H7 (cell line): Measurements from ENCODE around the gene VAV1. TPM values are rescaled to one million over a fixed set of nuclear protein-coding genes. Genes with fewer than 3 reads are reported as not detected.
"Not testable (repeated sequence)": the region's sequence is repeated elsewhere in the genome, so short reads cannot be mapped to it uniquely, and the experiment has no call there.

Experiments used
- DNase-seq: peaks from one replicate; pipeline ENCODE4 v3.0.0; 2012
- H3K27me3 ChIP-seq: 2 replicates; pipeline ENCODE4 v1.6.0; 2011; ENCODE audit warnings: mild to moderate bottlenecking, low read length; ENCODE audit not compliant: control insufficient read depth, insufficient read depth
- H3K36me3 ChIP-seq: replicated peaks from 2 replicates; pipeline ENCODE4 v1.5.1; 2011; ENCODE audit warnings: low read length; ENCODE audit not compliant: control insufficient read depth, insufficient read depth
- H3K4me3 ChIP-seq: 2 replicates; pipeline ENCODE4 v1.5.1; 2011; ENCODE audit warnings: low read depth, mild to moderate bottlenecking, control low read depth, low read length, moderate library complexity; ENCODE audit not compliant: insufficient read depth
- total RNA-seq: library from RNA; depleted of rRNA; stranded (reverse); fragments of >200 nt; shearing (Covaris generic); gene quantifications from 2 replicates; pipeline ENCODE4 v1.2.3, GENCODE V29; 2014

The VAV1 gene
- total RNA-seq, 1 experiment from 2014 or later, result 9.5 TPM

- H3K4me3 ChIP-seq, DNase-seq, H3K36me3 ChIP-seq, H3K27me3 ChIP-seq: not testable (repeated sequence)
Observed at GRCh38 chr19:6762253-6762797, 10.2 kb upstream of the VAV1 start.

GRCh38 chr19:6765738-6766356, 6.7 kb upstream of the VAV1 start:
- Histone ChIP-seq H3K4me3 (peak overlapping the region; percentile 88; the same call in 1 of the 2 replicates), H3K27me3 (no peaks in the 10 kb centered on the region), H3K36me3 (peaks cover 1% of the 10 kb centered on the region; the same call in 1 of the 2 replicates)
- peak; percentile 87 for DNase-seq

- DNase-seq, result peak; percentile 24
- Histone ChIP-seq H3K27me3 (no peaks in the 10 kb centered on the region), H3K4me3 (peak overlapping the region; percentile 88), H3K36me3 (peaks cover 1% of the 10 kb centered on the region; the same call in 1 of the 2 replicates)
Observed at GRCh38 chr19:6766357-6767080, 6.0 kb upstream of the VAV1 start.

- Histone ChIP-seq H3K27me3 (no peaks in the 10 kb centered on the region), H3K36me3 (peaks cover 1% of the 10 kb centered on the region; the same call in 1 of the 2 replicates), H3K4me3 (peak overlapping the region; percentile 88)
- DNase-seq, result no peak
Observed at GRCh38 chr19:6767081-6767356, 5.5 kb upstream of the VAV1 start.

GRCh38 chr19:6767357-6768235, 4.9 kb upstream of the VAV1 start, which contains the start of gene SH2D3A:
Gene SH2D3A (minus strand): TSS chr19:6767435. CDS start chr19:6763748, 3,687 bp downstream.
- DNase-seq, result peak; percentile 98

GRCh38 chr19:6768236-6768785, 4.2 kb upstream of the VAV1 start:
- DNase-seq, result no peak
- peak overlapping the region; percentile 52 for H3K4me3 ChIP-seq
- peaks cover 1% of the 10 kb centered on the region; the same call in 1 of the 2 replicates for H3K36me3 ChIP-seq
- H3K27me3 ChIP-seq, result no peaks in the 10 kb centered on the region

More at GRCh38 chr19:6767357-6768235, 4.9 kb upstream of the VAV1 start, which contains the start of gene SH2D3A:
- H3K4me3 ChIP-seq, result peak within 1 kb of the TSS; percentile 88
- H3K36me3 ChIP-seq, result peaks cover 1% of the 10 kb centered on the region; the same call in 1 of the 2 replicates
- no peaks in the 10 kb centered on the region for H3K27me3 ChIP-seq

GRCh38 chr19:6769006-6769619, 3.4 kb upstream of the VAV1 start:
- H3K4me3 ChIP-seq, result no peak overlapping the region
- DNase-seq, result peak; percentile 79
- H3K27me3 ChIP-seq, result no peaks in the 10 kb centered on the region
- H3K36me3 ChIP-seq, result peaks cover 1% of the 10 kb centered on the region; the same call in 1 of the 2 replicates

- DNase-seq, H3K27me3 ChIP-seq, H3K4me3 ChIP-seq, H3K36me3 ChIP-seq: not testable (repeated sequence)
Observed at GRCh38 chr19:6771648-6772027, 870 bp upstream of the VAV1 start.

- Histone ChIP-seq H3K4me3 (no peak overlapping the region), H3K36me3 (no peaks in the 10 kb centered on the region), H3K27me3 (no peaks in the 10 kb centered on the region)
- DNase-seq, result no peak
Observed at GRCh38 chr19:6772866-6773322, 386 bp downstream of the VAV1 start.

GRCh38 chr19:6773323-6773931, 919 bp downstream of the VAV1 start:
- Histone ChIP-seq H3K27me3 (no peaks in the 10 kb centered on the region), H3K4me3 (no peak overlapping the region), H3K36me3 (no peaks in the 10 kb centered on the region)
- peak; percentile 76 for DNase-seq

GRCh38 chr19:6774821-6775707, 2.6 kb downstream of the VAV1 start:
- DNase-seq, result no peak
- no peaks in the 10 kb centered on the region for H3K27me3 ChIP-seq
- no peaks in the 10 kb centered on the region for H3K36me3 ChIP-seq

GRCh38 chr19:6776045-6776444, 3.5 kb downstream of the VAV1 start:
- not testable (repeated sequence) for H3K4me3 ChIP-seq, H3K27me3 ChIP-seq, H3K36me3 ChIP-seq, DNase-seq

More at GRCh38 chr19:6774821-6775707, 2.6 kb downstream of the VAV1 start:
- no peak overlapping the region for H3K4me3 ChIP-seq

- no peaks in the 10 kb centered on the region for H3K36me3 ChIP-seq
- no peak overlapping the region for H3K4me3 ChIP-seq
Observed at GRCh38 chr19:6776999-6777398, 4.5 kb downstream of the VAV1 start.

More at GRCh38 chr19:6776999-6777398, 4.5 kb downstream of the VAV1 start:
- no peaks in the 10 kb centered on the region for H3K27me3 ChIP-seq
- no peak for DNase-seq
